Panc1 (cell line): ENCODE measurements around the gene RPA3. TPM values are rescaled to one million over a fixed set of nuclear protein-coding genes. Genes with fewer than 3 reads are reported as not detected.

Experiments used
- ATAC-seq: fragments of 200-7000 bp; cut with Tn5 transposase; 2 replicates; pipeline ENCODE4 v1.9.1; 2020; ENCODE audit warnings: mild to moderate bottlenecking, moderate library complexity
- BruUV-seq: library from RNA; stranded (reverse); fragments of 400-500 nt; replicated peaks from 2 replicates; lab custom pipeline; 2021; lab: Mats Ljungman, UMichigan
- CTCF ChIA-PET: fragments of 300-600 bp; sonication (Branson Sonifier 250); formaldehyde crosslinking; loops from one replicate; lab custom pipeline; 2022; ENCODE audit warnings: antibody characterized with exemption; lab: Charles Lee
- POLR2A ChIA-PET: fragments of 300-600 bp; sonication (Branson Sonifier 250); formaldehyde crosslinking; loops from one replicate; lab custom pipeline; 2022; ENCODE audit warnings: antibody characterized with exemption; lab: Charles Lee
- DNase-seq: peaks from one replicate; pipeline ENCODE4 v3.0.0-alpha.2; 2010; ENCODE audit warnings: low read depth, low spot score
- H3K27ac ChIP-seq: 2 replicates; pipeline ENCODE4 v1.5.1; 2011; ENCODE audit warnings: mild to moderate bottlenecking, low read length, inconsistent platforms
- H3K27me3 ChIP-seq: fragments of 200-500 bp; sonication (Bioruptor generic); 2 replicates; pipeline ENCODE4 v1.6.0; 2014; ENCODE audit warnings: low read length, inconsistent platforms; ENCODE audit not compliant: control insufficient read depth, insufficient read depth
- H3K36me3 ChIP-seq: fragments of 200-500 bp; sonication (Bioruptor generic); 2 replicates; pipeline ENCODE4 v1.5.1; 2014; ENCODE audit warnings: inconsistent platforms, mild to moderate bottlenecking, low read length, moderate library complexity; ENCODE audit not compliant: control insufficient read depth, insufficient read depth
- H3K4me1 ChIP-seq: 2 replicates; pipeline ENCODE4 v1.5.1; 2011; ENCODE audit warnings: inconsistent platforms, mild to moderate bottlenecking, low read length, moderate library complexity; ENCODE audit not compliant: control insufficient read depth, insufficient read depth
- H3K4me3 ChIP-seq, 2 experiments: 2 replicates each; pipeline ENCODE4 v1.5.1; 2011 to 2012; ENCODE audit warnings: low read depth in 2 of 2, low read length in 2 of 2, mild to moderate bottlenecking in 2 of 2, inconsistent platforms in 1 of 2, moderate library complexity in 1 of 2
- H3K9me3 ChIP-seq: fragments of 200-500 bp; sonication (Bioruptor generic); 2 replicates; pipeline ENCODE4 v1.5.1; 2014; ENCODE audit warnings: low read depth, mild to moderate bottlenecking, inconsistent platforms, low read length, moderate library complexity; ENCODE audit not compliant: control insufficient read depth, insufficient read depth
- POLR2AphosphoS5 ChIP-seq: IDR thresholded peaks from 2 replicates; pipeline ENCODE4 v1.6.1; 2012; ENCODE audit warnings: mild to moderate bottlenecking, low read depth, low read length, moderate library complexity
- SIN3A ChIP-seq: IDR thresholded peaks from 2 replicates; pipeline ENCODE4 v1.6.1; 2012; ENCODE audit warnings: low read depth, mild to moderate bottlenecking, low read length, moderate library complexity, borderline replicate concordance; ENCODE audit not compliant: insufficient read depth
- TCF7L2 ChIP-seq: IDR thresholded peaks from 2 replicates; pipeline ENCODE4 v1.6.1; 2011; ENCODE audit warnings: mild to moderate bottlenecking, low read depth, low read length, inconsistent platforms
- in situ Hi-C: cut with HindIII; loops from 2 replicates; pipeline ENCODE4 v1.10.0; 2016; ENCODE audit warnings: low sequenced_read_pairs, low pct_unique_long_range_greater_than_20kb
- intact Hi-C: fragments of 100-400 bp; cut with micrococcal nuclease; formaldehyde crosslinking; loops from one replicate; pipeline ENCODE4 v1.10.0; 2022; ENCODE audit not compliant: unreplicated experiment
- total RNA-seq: library from RNA; stranded (reverse); gene quantifications from one replicate; pipeline ENCODE4 v1.2.1, GENCODE V29; 2021; ENCODE audit not compliant: unreplicated experiment
- TF ChIP-seq, protein P1 (sequence below), 2 experiments: IDR thresholded peaks; 2 replicates each; pipeline ENCODE4 v1.6.1; 2011 to 2012; ENCODE audit warnings: low read depth in 2 of 2, control low read depth in 1 of 2, low read length in 1 of 2, mild to moderate bottlenecking in 1 of 2, moderate library complexity in 1 of 2; ENCODE audit not compliant: insufficient read depth in 1 of 2
- TF ChIP-seq, protein P2 (sequence below): fragments of 450-650 bp; IDR thresholded peaks from 2 replicates; pipeline ENCODE4 v1.5.1; 2017; ENCODE audit warnings: mild to moderate bottlenecking

The RPA3 gene
- total RNA-seq, 1 experiment from 2014 or later, result 93.5 TPM

DNA sequence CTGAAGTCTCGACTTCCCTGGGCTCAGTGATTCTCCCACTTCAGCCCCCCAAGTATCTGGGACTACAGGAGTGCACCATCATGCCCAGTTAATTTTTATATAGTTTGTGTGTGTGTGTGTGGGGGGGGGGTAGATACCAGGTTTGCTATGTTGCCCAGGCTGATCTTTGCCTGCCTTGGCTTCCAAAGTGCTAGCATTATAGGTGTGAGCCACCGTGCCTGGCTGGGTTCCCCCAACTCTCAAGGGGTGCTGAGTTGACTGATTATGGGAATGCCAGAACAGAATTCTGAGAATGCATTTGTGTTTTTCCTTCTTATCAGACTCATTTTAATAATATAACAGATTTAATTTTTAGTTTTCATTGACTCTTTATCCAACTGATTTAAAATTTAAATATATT is 19.5 kb downstream of the RPA3 start:
- no peaks in the 10 kb centered on the region for H3K9me3 ChIP-seq
- no peak overlapping the region for H3K4me3 ChIP-seq
- TF ChIP-seq POLR2AphosphoS5 (no peak), SIN3A (no peak), TCF7L2 (no peak)
- TF ChIP-seq, protein P1, sequence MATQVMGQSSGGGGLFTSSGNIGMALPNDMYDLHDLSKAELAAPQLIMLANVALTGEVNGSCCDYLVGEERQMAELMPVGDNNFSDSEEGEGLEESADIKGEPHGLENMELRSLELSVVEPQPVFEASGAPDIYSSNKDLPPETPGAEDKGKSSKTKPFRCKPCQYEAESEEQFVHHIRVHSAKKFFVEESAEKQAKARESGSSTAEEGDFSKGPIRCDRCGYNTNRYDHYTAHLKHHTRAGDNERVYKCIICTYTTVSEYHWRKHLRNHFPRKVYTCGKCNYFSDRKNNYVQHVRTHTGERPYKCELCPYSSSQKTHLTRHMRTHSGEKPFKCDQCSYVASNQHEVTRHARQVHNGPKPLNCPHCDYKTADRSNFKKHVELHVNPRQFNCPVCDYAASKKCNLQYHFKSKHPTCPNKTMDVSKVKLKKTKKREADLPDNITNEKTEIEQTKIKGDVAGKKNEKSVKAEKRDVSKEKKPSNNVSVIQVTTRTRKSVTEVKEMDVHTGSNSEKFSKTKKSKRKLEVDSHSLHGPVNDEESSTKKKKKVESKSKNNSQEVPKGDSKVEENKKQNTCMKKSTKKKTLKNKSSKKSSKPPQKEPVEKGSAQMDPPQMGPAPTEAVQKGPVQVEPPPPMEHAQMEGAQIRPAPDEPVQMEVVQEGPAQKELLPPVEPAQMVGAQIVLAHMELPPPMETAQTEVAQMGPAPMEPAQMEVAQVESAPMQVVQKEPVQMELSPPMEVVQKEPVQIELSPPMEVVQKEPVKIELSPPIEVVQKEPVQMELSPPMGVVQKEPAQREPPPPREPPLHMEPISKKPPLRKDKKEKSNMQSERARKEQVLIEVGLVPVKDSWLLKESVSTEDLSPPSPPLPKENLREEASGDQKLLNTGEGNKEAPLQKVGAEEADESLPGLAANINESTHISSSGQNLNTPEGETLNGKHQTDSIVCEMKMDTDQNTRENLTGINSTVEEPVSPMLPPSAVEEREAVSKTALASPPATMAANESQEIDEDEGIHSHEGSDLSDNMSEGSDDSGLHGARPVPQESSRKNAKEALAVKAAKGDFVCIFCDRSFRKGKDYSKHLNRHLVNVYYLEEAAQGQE (IDR thresholded peaks at IDR 0.05; ENCODE audit: insufficient read depth in 1 of 2, low read depth in 2 of 2, low read length in 1 of 2), result no peak
- TF ChIP-seq, protein P2, sequence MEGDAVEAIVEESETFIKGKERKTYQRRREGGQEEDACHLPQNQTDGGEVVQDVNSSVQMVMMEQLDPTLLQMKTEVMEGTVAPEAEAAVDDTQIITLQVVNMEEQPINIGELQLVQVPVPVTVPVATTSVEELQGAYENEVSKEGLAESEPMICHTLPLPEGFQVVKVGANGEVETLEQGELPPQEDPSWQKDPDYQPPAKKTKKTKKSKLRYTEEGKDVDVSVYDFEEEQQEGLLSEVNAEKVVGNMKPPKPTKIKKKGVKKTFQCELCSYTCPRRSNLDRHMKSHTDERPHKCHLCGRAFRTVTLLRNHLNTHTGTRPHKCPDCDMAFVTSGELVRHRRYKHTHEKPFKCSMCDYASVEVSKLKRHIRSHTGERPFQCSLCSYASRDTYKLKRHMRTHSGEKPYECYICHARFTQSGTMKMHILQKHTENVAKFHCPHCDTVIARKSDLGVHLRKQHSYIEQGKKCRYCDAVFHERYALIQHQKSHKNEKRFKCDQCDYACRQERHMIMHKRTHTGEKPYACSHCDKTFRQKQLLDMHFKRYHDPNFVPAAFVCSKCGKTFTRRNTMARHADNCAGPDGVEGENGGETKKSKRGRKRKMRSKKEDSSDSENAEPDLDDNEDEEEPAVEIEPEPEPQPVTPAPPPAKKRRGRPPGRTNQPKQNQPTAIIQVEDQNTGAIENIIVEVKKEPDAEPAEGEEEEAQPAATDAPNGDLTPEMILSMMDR, result no peak
- H3K27me3 ChIP-seq, result no peaks in the 10 kb centered on the region
- no peaks in the 10 kb centered on the region for H3K36me3 ChIP-seq
- no peak for DNase-seq
- peaks cover 12% of the 10 kb centered on the region; the same call in 1 of the 2 replicates for H3K4me1 ChIP-seq
- ChIA-PET CTCF (no interaction called here), POLR2A (no interaction called here)
- intact Hi-C loops, result no loop called here
- H3K27ac ChIP-seq, result no peak overlapping the region
- ATAC-seq, result no peak
- BruUV-seq, result no TSS peak
- in situ Hi-C loops, result no loop called here

DNA sequence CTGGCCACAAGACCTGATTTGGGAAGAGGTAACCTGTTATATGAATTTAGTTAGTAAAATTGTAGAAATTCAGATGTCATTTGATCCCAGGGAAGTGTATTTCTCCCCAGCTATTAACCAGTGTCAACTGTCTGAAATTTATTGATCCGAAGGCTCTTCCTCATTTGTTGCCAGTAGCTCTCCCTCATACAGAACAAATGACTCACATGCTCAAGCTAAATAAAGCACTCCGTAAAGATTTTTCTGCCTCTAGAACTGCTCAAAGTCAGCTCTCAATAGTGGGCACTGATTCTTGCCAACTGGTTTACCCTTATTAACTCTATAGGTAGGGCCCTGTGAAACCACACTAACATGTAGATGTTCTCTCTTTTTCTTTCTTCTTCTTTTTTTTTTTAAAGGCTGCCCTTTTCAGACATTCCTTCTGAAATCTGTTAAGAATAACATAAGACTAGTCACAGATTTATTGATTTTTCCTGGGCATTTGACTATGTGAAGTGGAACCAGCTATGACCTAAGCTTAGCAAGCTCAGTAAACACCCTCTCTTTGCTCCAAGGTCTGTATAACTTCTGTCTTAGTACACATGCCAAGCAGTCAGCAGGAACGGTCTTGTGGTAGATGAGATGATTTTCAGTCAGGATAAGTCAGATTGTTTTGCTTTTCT is 21.8 kb downstream of the RPA3 start:
- H3K4me1 ChIP-seq, result peaks cover 12% of the 10 kb centered on the region; the same call in 1 of the 2 replicates
- 0 out of 2 replicates have a peak overlapping the region, but pooled peaks have one; percentile 0 for H3K27ac ChIP-seq
- intact Hi-C loops, result no loop called here
- peak; percentile 79 for DNase-seq
- in situ Hi-C loops, result no loop called here
- no peaks in the 10 kb centered on the region for H3K36me3 ChIP-seq
- no TSS peak for BruUV-seq
- TF ChIP-seq POLR2AphosphoS5 (no peak), SIN3A (no peak), TCF7L2 (no peak)
- TF ChIP-seq, protein P1 (IDR thresholded peaks at IDR 0.05; ENCODE audit: insufficient read depth in 1 of 2, low read depth in 2 of 2, low read length in 1 of 2), result no peak
- TF ChIP-seq, protein P2, result no peak
- H3K9me3 ChIP-seq, result no peaks in the 10 kb centered on the region
- no peak overlapping the region for H3K4me3 ChIP-seq
- no peaks in the 10 kb centered on the region for H3K27me3 ChIP-seq
- POLR2A ChIA-PET, result interaction anchor here (0.6 kb wide), 3 partner anchors 18 to 272 kb away, joined by 3 to 7 read pairs (median 4); partner anchors contain the start of gene GLCCI1
- ATAC-seq, result peak; percentile 83
- CTCF ChIA-PET, result interaction anchor here (0.5 to 0.7 kb wide), 3 partner anchors 37 to 250 kb away, joined by 5 to 8 read pairs (median 5); no protein-coding TSS in a partner anchor
